Measurements from ENCODE around the gene KLHDC7B. TPM values are rescaled to one million over a fixed set of nuclear protein-coding genes. Genes with fewer than 3 reads are reported as not detected.
A peak's percentile ranks its signal among the peaks of the same experiment; 100 is the strongest.

KLHDC7B gene
- total and polyA plus RNA-seq, 2 of the 13 experiments (the other 11 are each of a cell fraction or from before 2014, with no cell fraction given): 0.11 TPM; not detected in 1

- Histone ChIP-seq H3K27ac (ENCODE audit: extremely low read length, insufficient read depth, low read length) (peak overlapping the region; percentile 68), H3K36me3 (replicated peaks in 1 of 2; ENCODE audit: control insufficient read depth in 1 of 2, insufficient read depth in 2 of 2, low read length in 2 of 2) (peaks cover 2 to 10% of the 10 kb centered on the region in 2 experiments; a peak in 1 of 5 replicates), H3K4me2 (ENCODE audit: low read depth, low read length) (peak overlapping the region; percentile 86), H3K4me3 (replicated peaks in 1 of 3; ENCODE audit: insufficient read depth in 1 of 3, low read depth in 2 of 3, low read length in 3 of 3) (peak overlapping the region; percentile 90 to 99 (median 93)), H3K9me3 (ENCODE audit: low read length) (no peaks in the 10 kb centered on the region), H2AFZ (ENCODE audit: low read length) (no peak overlapping the region), H4K20me1 (ENCODE audit: insufficient read depth, low read length) (no peaks in the 10 kb centered on the region), H3K4me1 (ENCODE audit: insufficient read depth, low read length) (peaks cover 19% of the 10 kb centered on the region), H3K9ac (ENCODE audit: insufficient read depth, low read depth, low read length) (peak overlapping the region; percentile 90), H3K79me2 (ENCODE audit: insufficient read depth, low read length) (peaks cover 31% of the 10 kb centered on the region), H3K27me3 (ENCODE audit: control insufficient read depth in 1 of 2, insufficient read depth in 2 of 2, low read length in 2 of 2) (no peaks in the 10 kb centered on the region; a peak in 1 of 5 replicates)
- ChIA-PET POLR2A (interaction anchor here (1.3 to 3.9 kb wide), 5 partner anchors 9 to 263 kb away, joined by 4 to 97 read pairs (median 12); partner anchors contain the start of gene SCO2), CTCF (ENCODE audit: low intra/inter-chr PET ratio, low total read pairs) (no interaction called here)
- DNase-seq (ENCODE audit: low spot score) (no peak), FAIRE-seq (no peak), ATAC-seq (peak; percentile 66)
- in situ Hi-C loops (cut with HindIII; ENCODE audit: extremely low pct_ligation_motif_present, low pct_unique_long_range_greater_than_20kb) (no loop called here), intact Hi-C loops (cut with micrococcal nuclease; ENCODE audit: unreplicated experiment) (no loop called here)
- WGBS (ENCODE audit: low lambda C conversion rate): 45% methylated on average over 6 of the region's 21 CpGs
- BruUV-seq (replicated peaks): TSS peak; percentile 76
- TF ChIP-seq ZBTB4 (CRISPR knock-in tag; IDR thresholded peaks at IDR 0.05; ENCODE audit: borderline replicate concordance) (peak; percentile 68; the same call in 1 of the 2 replicates), ZNF687 (CRISPR knock-in tag; IDR thresholded peaks at IDR 0.05) (peak; percentile 51), JUNB (CRISPR knock-in tag; IDR thresholded peaks at IDR 0.05; ENCODE audit: borderline replicate concordance) (no peak), UBTF (CRISPR knock-in tag; IDR thresholded peaks at IDR 0.05) (peak; percentile 58; the same call in 1 of the 2 replicates), TIGD3 (CRISPR knock-in tag; IDR thresholded peaks at IDR 0.05; ENCODE audit: borderline replicate concordance) (peak; percentile 66; the same call in 1 of the 2 replicates), NRL (CRISPR knock-in tag; IDR thresholded peaks at IDR 0.05; ENCODE audit: borderline replicate concordance) (peak; percentile 31; the same call in 1 of the 2 replicates), CREB3 (CRISPR knock-in tag; IDR thresholded peaks at IDR 0.05) (0 out of 2 replicates have a peak, but pooled peaks have one; percentile 36), ZNF703 (CRISPR knock-in tag; IDR thresholded peaks at IDR 0.05; ENCODE audit: borderline replicate concordance) (0 out of 2 replicates have a peak, but pooled peaks have one; percentile 47)
These were observed 38.9 kb upstream of the KLHDC7B start for GRCh38 chr22:50506611-50507420.
